GM18499 (cell line): ENCODE data around the gene STX18.
A peak's percentile ranks its signal among the peaks of the same experiment; 100 is the strongest.
"Not testable (repeated sequence)": the region's sequence is repeated elsewhere in the genome, so short reads cannot be mapped to it uniquely, and the experiment has no call there.

ENCODE experiments used
- ATAC-seq: cut with Tn5 transposase; IDR thresholded peaks from one replicate; pipeline ENCODE4 v1.9.1; 2021; ENCODE audit warnings: moderate number of reproducible peaks; ENCODE audit not compliant: insufficient read depth, unreplicated experiment

The STX18 gene

GRCh38 chr4:4541661-4542570, at the start of gene STX18:
STX18 (minus strand) TSS chr4:4542048; CDS start chr4:4541964, 84 bp downstream.
- ATAC-seq, result peak; percentile 55

GRCh38 chr4:4591071-4591470, 49.2 kb upstream of the STX18 start:
- ATAC-seq, result no peak

- ATAC-seq, result no peak
Measured at GRCh38 chr4:4590546-4590945, 48.7 kb upstream of the STX18 start.

GRCh38 chr4:4585012-4585670, 43.3 kb upstream of the STX18 start:
- ATAC-seq, result no peak

GRCh38 chr4:4583606-4584005, 41.8 kb upstream of the STX18 start:
- no peak for ATAC-seq

- ATAC-seq, result no peak
Measured at GRCh38 chr4:4582653-4583052, 40.8 kb upstream of the STX18 start.

- ATAC-seq, result no peak
Measured at GRCh38 chr4:4580494-4580893, 38.6 kb upstream of the STX18 start.

- no peak for ATAC-seq
Measured at GRCh38 chr4:4578981-4579380, 37.1 kb upstream of the STX18 start.

- ATAC-seq, result no peak
Measured at GRCh38 chr4:4577359-4577875, 35.6 kb upstream of the STX18 start.

- ATAC-seq, result peak; percentile 42
Measured at GRCh38 chr4:4575284-4576211, 33.7 kb upstream of the STX18 start.

GRCh38 chr4:4574792-4575191, 32.9 kb upstream of the STX18 start:
- ATAC-seq, result no peak

GRCh38 chr4:4574052-4574451, 32.2 kb upstream of the STX18 start:
- ATAC-seq, result no peak

- no peak for ATAC-seq
Measured at GRCh38 chr4:4572821-4573220, 31.0 kb upstream of the STX18 start.

GRCh38 chr4:4569861-4570260, 28.0 kb upstream of the STX18 start:
- not testable (repeated sequence) for ATAC-seq

GRCh38 chr4:4568806-4569427, 27.1 kb upstream of the STX18 start:
- no peak for ATAC-seq

- not testable (repeated sequence) for ATAC-seq
Measured at GRCh38 chr4:4566359-4566758, 24.5 kb upstream of the STX18 start.

GRCh38 chr4:4564522-4564921, 22.7 kb upstream of the STX18 start:
- ATAC-seq, result no peak

- no peak for ATAC-seq
Measured at GRCh38 chr4:4560642-4561041, 18.8 kb upstream of the STX18 start.

GRCh38 chr4:4560136-4560535, 18.3 kb upstream of the STX18 start:
- no peak for ATAC-seq

- no peak for ATAC-seq
Measured at GRCh38 chr4:4559596-4559995, 17.7 kb upstream of the STX18 start.
